NCI-H1694 treated with DMSO at 0.1 percent for 48 hours (cell line): ENCODE data around the gene CACNA1H.
A peak's percentile ranks its signal among the peaks of the same experiment; 100 is the strongest.

Experiments used
- DNase-seq: peaks from one replicate; lab custom pipeline; 2025; lab: John Stamatoyannopoulos, UW

CACNA1H gene

GRCh38 chr16:1158456-1159324 lies 5.8 kb downstream of the CACNA1H start:
- DNase-seq = no peak

- DNase-seq = no peak
Measured at GRCh38 chr16:1159325-1159972, 6.5 kb downstream of the CACNA1H start.

GRCh38 chr16:1159973-1160772 lies 7.3 kb downstream of the CACNA1H start:
- DNase-seq = peak; percentile 21

GRCh38 chr16:1160773-1161348 lies 8.0 kb downstream of the CACNA1H start:
- no peak for DNase-seq

- DNase-seq = no peak
Measured at GRCh38 chr16:1162701-1163566, 10.0 kb downstream of the CACNA1H start.

GRCh38 chr16:1163567-1164055 lies 10.7 kb downstream of the CACNA1H start:
- no peak for DNase-seq

- DNase-seq = no peak
Measured at GRCh38 chr16:1164382-1164781, 11.5 kb downstream of the CACNA1H start.

- DNase-seq = no peak
Measured at GRCh38 chr16:1164975-1165374, 12.1 kb downstream of the CACNA1H start.

GRCh38 chr16:1165511-1165910 lies 12.6 kb downstream of the CACNA1H start:
- DNase-seq = no peak

- DNase-seq = no peak
Measured at GRCh38 chr16:1167276-1168107, 14.6 kb downstream of the CACNA1H start.

- DNase-seq = no peak
Measured at GRCh38 chr16:1168837-1169236, 15.9 kb downstream of the CACNA1H start.

GRCh38 chr16:1169285-1170075 lies 16.6 kb downstream of the CACNA1H start:
- DNase-seq = no peak

- DNase-seq = no peak
Measured at GRCh38 chr16:1170076-1170418, 17.1 kb downstream of the CACNA1H start.

- DNase-seq = no peak
Measured at GRCh38 chr16:1171001-1171400, 18.1 kb downstream of the CACNA1H start.

- no peak for DNase-seq
Measured at GRCh38 chr16:1171854-1172428, 19.0 kb downstream of the CACNA1H start.

GRCh38 chr16:1172651-1173050 lies 19.7 kb downstream of the CACNA1H start:
- DNase-seq = no peak

GRCh38 chr16:1173788-1174451 lies 21.0 kb downstream of the CACNA1H start:
- no peak for DNase-seq
